Prostate gland (tissue), 2 donors: ENCODE results near the gene SAXO1. TPM values are rescaled to one million over a fixed set of nuclear protein-coding genes. Genes with fewer than 3 reads are reported as not detected.

Experiments
- DNase-seq: peaks from one replicate; pipeline ENCODE4 v3.0.0-alpha.2; 2019; ENCODE audit warnings: low spot score
- H3K27ac ChIP-seq, 2 donors: fragments of 200-600 bp; sonication (generic); 2 replicates each; pipeline ENCODE4 v1.5.1; 2017 to 2019
- H3K27me3 ChIP-seq: fragments of 200-600 bp; sonication (generic); replicated peaks from 2 replicates; pipeline ENCODE4 v1.5.1; 2019; ENCODE audit not compliant: insufficient read depth
- H3K36me3 ChIP-seq, 2 donors: fragments of 200-600 bp; sonication (generic); 1 replicate in 1 of 2; 2 replicates in 1 of 2; pipeline versions ENCODE4 v1.5.1 to v1.8.1; 2017 to 2019
- H3K4me1 ChIP-seq: fragments of 200-600 bp; sonication (generic); replicated peaks from 2 replicates; pipeline ENCODE4 v1.5.1; 2019
- H3K4me3 ChIP-seq, 2 donors: fragments of 200-600 bp; sonication (generic); 2 replicates each; pipeline ENCODE4 v1.5.1; 2017 to 2019
- H3K9me3 ChIP-seq: fragments of 200-600 bp; sonication (generic); 2 replicates; pipeline ENCODE4 v1.5.1; 2017
- CTCF ChIP-seq, 4 experiments: fragments of 200-600 bp in 2 of 4; fragments of 450-650 bp in 2 of 4; sonication (generic) in 2 of 4; IDR thresholded peaks; 1 replicate in 3 of 4; 2 replicates in 1 of 4; pipeline ENCODE4 v1.5.1; 2016 to 2019; ENCODE audit warnings: antibody characterized with exemption in 4 of 4, mild to moderate bottlenecking in 2 of 4, moderate library complexity in 2 of 4
- POLR2A ChIP-seq: fragments of 450-650 bp; IDR thresholded peaks from one replicate; pipeline ENCODE4 v1.6.1; 2016; ENCODE audit warnings: antibody characterized with exemption, mild to moderate bottlenecking
- POLR2AphosphoS5 ChIP-seq: sonication (generic); formaldehyde crosslinking; IDR thresholded peaks from one replicate; pipeline ENCODE4 v1.6.1; 2017; ENCODE audit warnings: antibody characterized with exemption
- WGBS: methylation state at CpG from one replicate; pipeline ENCODE4 v1.1.5; 2018; 5-methylcytosine and 5-hydroxymethylcytosine counted together
- intact Hi-C: fragments of 100-400 bp; cut with DNase I; formaldehyde crosslinking; loops from one replicate; pipeline ENCODE4 v1.14.2; 2022
- small RNA-seq, 2 donors: library from RNA; depleted of rRNA; stranded (forward); fragments of <200 nt; gene quantifications; one replicate each; pipeline ENCODE3, GENCODE V24; 2016
- total RNA-seq, 2 donors: library from RNA; depleted of rRNA; stranded (reverse); fragments of >200 nt; gene quantifications; one replicate each; pipeline ENCODE4 v1.1.0, GENCODE V29; 2016

The SAXO1 gene
- total RNA-seq, 2 donors from 2014 or later: 0.36 to 6.1 TPM

- Histone ChIP-seq H3K4me1 (no peaks in the 10 kb centered on the region), H3K27ac (no peak overlapping the region), H3K27me3 (no peaks in the 10 kb centered on the region), H3K36me3 (no peaks in the 10 kb centered on the region), H3K9me3 (no peaks in the 10 kb centered on the region), H3K4me3 (no peak overlapping the region)
- intact Hi-C loops: no loop called here
- no peak for DNase-seq
- TF ChIP-seq CTCF (IDR thresholded peaks at IDR 0.05) (no peak), POLR2A (no peak), POLR2AphosphoS5 (no peak)
- 75% methylated on average over 1 of the region's 1 CpG for WGBS
Measured at GRCh38 chr9:18888290-18888689, 144.7 kb downstream of the SAXO1 start.

GRCh38 chr9:18887546-18887945, 145.5 kb downstream of the SAXO1 start:
- Histone ChIP-seq H3K4me1 (no peaks in the 10 kb centered on the region), H3K9me3 (no peaks in the 10 kb centered on the region), H3K36me3 (no peaks in the 10 kb centered on the region), H3K4me3 (no peak overlapping the region), H3K27ac (no peak overlapping the region), H3K27me3 (no peaks in the 10 kb centered on the region)
- intact Hi-C loops: no loop called here
- TF ChIP-seq POLR2A (no peak), POLR2AphosphoS5 (no peak), CTCF (IDR thresholded peaks at IDR 0.05) (no peak)
- DNase-seq: no peak
- 82% methylated on average over 1 of the region's 1 CpG for WGBS

- no peak overlapping the region for H3K27ac ChIP-seq
- no peaks in the 10 kb centered on the region for H3K4me1 ChIP-seq
- no peaks in the 10 kb centered on the region for H3K36me3 ChIP-seq
- H3K9me3 ChIP-seq: no peaks in the 10 kb centered on the region
- no peaks in the 10 kb centered on the region for H3K27me3 ChIP-seq
- TF ChIP-seq CTCF (IDR thresholded peaks at IDR 0.05): no peak
- DNase-seq: no peak
- 82% methylated on average over 2 of the region's 2 CpGs for WGBS
- intact Hi-C loops: no loop called here
- no peak overlapping the region for H3K4me3 ChIP-seq
Measured at GRCh38 chr9:18881758-18882157, 151.3 kb downstream of the SAXO1 start.

- 94% methylated on average over 3 of the region's 3 CpGs for whole genome bisulfite sequencing
- Histone ChIP-seq H3K4me1 (no peaks in the 10 kb centered on the region), H3K36me3 (no peaks in the 10 kb centered on the region), H3K27me3 (no peaks in the 10 kb centered on the region), H3K27ac (no peak overlapping the region), H3K9me3 (no peaks in the 10 kb centered on the region), H3K4me3 (no peak overlapping the region)
- no peak for TF ChIP-seq POLR2AphosphoS5
- no peak for TF ChIP-seq POLR2A
- no peak for TF ChIP-seq CTCF (IDR thresholded peaks at IDR 0.05)
- intact Hi-C loops: no loop called here
- no peak for DNase-seq
Measured at GRCh38 chr9:18877984-18878383, 155.0 kb downstream of the SAXO1 start.

Small RNA genes lying within 50 kb of the gene (small RNA-seq; reads per million reads assigned to genes)
- gene RNU6-264P: 0 reads per million in 2 donors
- gene SCARNA8: 14.1 to 17.0 reads per million in 2 donors

Other genes starting within 250 kb of the SAXO1 start
- 10 to 100 TPM; 49.9 to 63.4 TPM for gene RRAGA, start 16.2 kb upstream of the SAXO1 start, total RNA-seq
- gene HAUS6, start 69.7 kb upstream of the SAXO1 start, total RNA-seq: 10 to 100 TPM in 1 of 2 donors, 1 to 10 TPM in 1; 7.3 to 11.3 TPM
- 10 to 100 TPM; 20.9 to 85.4 TPM for gene PLIN2, start 94.3 kb upstream of the SAXO1 start, total RNA-seq
- 100 to 1,000 TPM in 1 of 2 donors, 10 to 100 TPM in 1; 71.4 to 104 TPM for gene DENND4C, start 197.5 kb upstream of the SAXO1 start, total RNA-seq